ENCODE measurements around the gene MKS1.
A peak's percentile ranks its signal among the peaks of the same experiment; 100 is the strongest.

MKS1 gene

GRCh38 chr17:58176200-58176599 lies 42.9 kb downstream of the MKS1 start:
- no peak overlapping the region for H3K4me3 ChIP-seq (ENCODE audit: low read depth, low read length)
- no peak for DNase-seq (ENCODE audit: low read depth)
- no peak for TF ChIP-seq CTCF (IDR thresholded peaks at IDR 0.05; ENCODE audit: control insufficient read depth, extremely low read depth, insufficient read depth)

- H3K4me3 ChIP-seq (ENCODE audit: low read depth, low read length) = no peak overlapping the region
- TF ChIP-seq CTCF (IDR thresholded peaks at IDR 0.05; ENCODE audit: control insufficient read depth, extremely low read depth, insufficient read depth) = no peak
- no peak for DNase-seq (ENCODE audit: low read depth)
Observed at GRCh38 chr17:58174871-58175270, 44.2 kb downstream of the MKS1 start.

- H3K4me3 ChIP-seq (ENCODE audit: low read depth, low read length) = no peak overlapping the region
- peak; percentile 63 for TF ChIP-seq CTCF (IDR thresholded peaks at IDR 0.05; ENCODE audit: control insufficient read depth, extremely low read depth, insufficient read depth)
- DNase-seq (ENCODE audit: low read depth) = peak; percentile 31
Observed at GRCh38 chr17:58172369-58173071, 46.5 kb downstream of the MKS1 start.

- no peak overlapping the region for H3K4me3 ChIP-seq (ENCODE audit: low read depth, low read length)
- no peak for DNase-seq (ENCODE audit: low read depth)
- no peak for TF ChIP-seq CTCF (IDR thresholded peaks at IDR 0.05; ENCODE audit: control insufficient read depth, extremely low read depth, insufficient read depth)
Observed at GRCh38 chr17:58170622-58171021, 48.4 kb downstream of the MKS1 start.

GRCh38 chr17:58166682-58167081 lies 52.4 kb downstream of the MKS1 start, which contains the start of gene OR4D2:
Gene OR4D2 (plus strand): TSS chr17:58166982. CDS start chr17:58169656, 2,674 bp downstream.
- DNase-seq (ENCODE audit: low read depth) = no peak
- no peak for TF ChIP-seq CTCF (IDR thresholded peaks at IDR 0.05; ENCODE audit: control insufficient read depth, extremely low read depth, insufficient read depth)
- H3K4me3 ChIP-seq (ENCODE audit: low read depth, low read length) = no peak within 1 kb of the TSS

- H3K4me3 ChIP-seq (ENCODE audit: low read depth, low read length) = no peak overlapping the region
- TF ChIP-seq CTCF (IDR thresholded peaks at IDR 0.05; ENCODE audit: control insufficient read depth, extremely low read depth, insufficient read depth) = no peak
- DNase-seq (ENCODE audit: low read depth) = no peak
Observed at GRCh38 chr17:58165981-58166380, 53.1 kb downstream of the MKS1 start.

GRCh38 chr17:58161566-58161965 lies 57.5 kb downstream of the MKS1 start:
- DNase-seq (ENCODE audit: low read depth) = no peak
- H3K4me3 ChIP-seq (ENCODE audit: low read depth, low read length) = no peak overlapping the region
- no peak for TF ChIP-seq CTCF (IDR thresholded peaks at IDR 0.05; ENCODE audit: control insufficient read depth, extremely low read depth, insufficient read depth)

Data from LNCaP clone FGC (cell line).